ENCODE results near the gene SH3PXD2A. TPM values are rescaled to one million over a fixed set of nuclear protein-coding genes. Genes with fewer than 3 reads are reported as not detected.
A peak's percentile ranks its signal among the peaks of the same experiment; 100 is the strongest.

The SH3PXD2A gene
- total RNA-seq, 1 donor from 2014 or later = 2.3 TPM

- Mint-ChIP-seq H3K4me1 (peaks cover 57% of the 10 kb centered on the region), H3K9me3 (no peaks in the 10 kb centered on the region), H3K27me3 (ENCODE audit: insufficient read depth, low read depth) (peaks cover 5% of the 10 kb centered on the region), H3K27ac (no peak overlapping the region), H3K36me3 (peaks cover 1% of the 10 kb centered on the region), H3K4me3 (no peak overlapping the region)
- no peak overlapping the region for H3K4me2 ChIP-seq
- no peaks in the 10 kb centered on the region for H3K27me3 ChIP-seq
- no peaks in the 10 kb centered on the region for H3K9me3 ChIP-seq (ENCODE audit: low read depth)
- no peak overlapping the region for H2AFZ ChIP-seq (replicated peaks)
- H3K27ac ChIP-seq = no peak overlapping the region
- TF ChIP-seq CTCF (IDR thresholded peaks at IDR 0.05) = no peak
- no peak for TF ChIP-seq EZH2phosphoT487 (IDR thresholded peaks at IDR 0.05)
- H3K4me1 ChIP-seq = peaks cover 49% of the 10 kb centered on the region
- no peak overlapping the region for H3K9ac ChIP-seq
- peaks cover 10% of the 10 kb centered on the region for H3F3A ChIP-seq (ENCODE audit: low read depth)
- no peak for DNase-seq (ENCODE audit: low spot score)
- no peaks in the 10 kb centered on the region for H3K79me2 ChIP-seq (ENCODE audit: low read depth)
- no peaks in the 10 kb centered on the region for H4K20me1 ChIP-seq (ENCODE audit: low read depth)
- H3K4me3 ChIP-seq = no peak overlapping the region
- no peaks in the 10 kb centered on the region for H3K36me3 ChIP-seq
These were observed 35.0 kb downstream of the SH3PXD2A start for GRCh38 chr10:103820101-103821062.

GRCh38 chr10:103819493-103819892, 35.9 kb downstream of the SH3PXD2A start:
- Mint-ChIP-seq H3K9me3 (no peaks in the 10 kb centered on the region), H3K36me3 (peaks cover 1% of the 10 kb centered on the region), H3K27me3 (ENCODE audit: insufficient read depth, low read depth) (peaks cover 5% of the 10 kb centered on the region), H3K4me1 (peaks cover 55% of the 10 kb centered on the region), H3K4me3 (no peak overlapping the region), H3K27ac (peak overlapping the region; percentile 90)
- H3K4me3 ChIP-seq = no peak overlapping the region
- H4K20me1 ChIP-seq (ENCODE audit: low read depth) = no peaks in the 10 kb centered on the region
- no peaks in the 10 kb centered on the region for H3K79me2 ChIP-seq (ENCODE audit: low read depth)
- H3K27ac ChIP-seq = no peak overlapping the region
- H3K4me1 ChIP-seq = peaks cover 42% of the 10 kb centered on the region
- H3K27me3 ChIP-seq = no peaks in the 10 kb centered on the region
- H3K9ac ChIP-seq = no peak overlapping the region
- H3K9me3 ChIP-seq (ENCODE audit: low read depth) = no peaks in the 10 kb centered on the region
- no peaks in the 10 kb centered on the region for H3K36me3 ChIP-seq
- no peak overlapping the region for H2AFZ ChIP-seq (replicated peaks)
- DNase-seq (ENCODE audit: low spot score) = no peak
- no peak overlapping the region for H3K4me2 ChIP-seq
- H3F3A ChIP-seq (ENCODE audit: low read depth) = peaks cover 4% of the 10 kb centered on the region
- TF ChIP-seq EZH2phosphoT487 (IDR thresholded peaks at IDR 0.05) = no peak
- TF ChIP-seq CTCF (IDR thresholded peaks at IDR 0.05) = no peak

- H3F3A ChIP-seq (ENCODE audit: low read depth) = peaks cover 4% of the 10 kb centered on the region
- H3K4me1 Mint-ChIP-seq = peaks cover 57% of the 10 kb centered on the region
- H3K36me3 Mint-ChIP-seq = peaks cover 1% of the 10 kb centered on the region
- no peak overlapping the region for H3K4me3 Mint-ChIP-seq
- peak overlapping the region; percentile 47 for H3K4me2 ChIP-seq
- H4K20me1 ChIP-seq (ENCODE audit: low read depth) = no peaks in the 10 kb centered on the region
- peaks cover 11% of the 10 kb centered on the region for H3K27me3 Mint-ChIP-seq (ENCODE audit: insufficient read depth, low read depth)
- H3K4me3 ChIP-seq = no peak overlapping the region
- H3K27ac Mint-ChIP-seq = peak overlapping the region; percentile 61
- peak; percentile 36 for DNase-seq (ENCODE audit: low spot score)
- no peak overlapping the region for H3K27ac ChIP-seq
- peaks cover 36% of the 10 kb centered on the region for H3K4me1 ChIP-seq
- TF ChIP-seq EZH2 (IDR thresholded peaks at IDR 0.05) = no peak
- TF ChIP-seq CTCF (IDR thresholded peaks at IDR 0.05) = no peak
- no peak for TF ChIP-seq EZH2phosphoT487 (IDR thresholded peaks at IDR 0.05)
- no peaks in the 10 kb centered on the region for H3K79me2 ChIP-seq (ENCODE audit: low read depth)
- no peaks in the 10 kb centered on the region for H3K27me3 ChIP-seq
- H3K9me3 Mint-ChIP-seq = no peaks in the 10 kb centered on the region
- H2AFZ ChIP-seq (replicated peaks) = no peak overlapping the region
- no peak overlapping the region for H3K9ac ChIP-seq
- H3K36me3 ChIP-seq = no peaks in the 10 kb centered on the region
- H3K9me3 ChIP-seq (ENCODE audit: low read depth) = no peaks in the 10 kb centered on the region
These were observed 36.5 kb downstream of the SH3PXD2A start for GRCh38 chr10:103818765-103819374.

All from neural progenitor cell (in vitro differentiated cells).